Bronchial epithelial cell (primary cell): ENCODE measurements around the gene SLC25A47. TPM values are rescaled to one million over a fixed set of nuclear protein-coding genes. Genes with fewer than 3 reads are reported as not detected.
"Not testable (repeated sequence)": the region's sequence is repeated elsewhere in the genome, so short reads cannot be mapped to it uniquely, and the experiment has no call there.

Source experiments
- DNase-seq: peaks from one replicate; pipeline ENCODE4 v3.0.0-alpha.2; 2010; ENCODE audit warnings: low read depth
- FAIRE-seq: peaks from 2 replicates; lab custom pipeline; 2011; peaks lifted over from hg19 to GRCh38; lab: Jason Lieb, UNC
- H3K27me3 ChIP-seq: 2 replicates; pipeline ENCODE4 v1.5.1; 2011; ENCODE audit warnings: low read length; ENCODE audit not compliant: control insufficient read depth, insufficient read depth
- H3K36me3 ChIP-seq: 2 replicates; pipeline ENCODE4 v1.5.1; 2011; ENCODE audit warnings: low read length; ENCODE audit not compliant: control insufficient read depth, insufficient read depth
- H3K4me3 ChIP-seq: 2 replicates; pipeline ENCODE4 v1.5.1; 2011; ENCODE audit warnings: mild to moderate bottlenecking, low read depth, low read length, control low read depth
- CTCF ChIP-seq: IDR thresholded peaks from 2 replicates; pipeline ENCODE4 v1.5.1; 2011; ENCODE audit warnings: mild to moderate bottlenecking, moderate library complexity, low read length, control low read depth, inconsistent platforms; ENCODE audit not compliant: insufficient read depth, severe bottlenecking
- total RNA-seq: library from RNA; depleted of rRNA; stranded (reverse); fragments of >200 nt; gene quantifications from 2 replicates; pipeline ENCODE4 v1.2.1, GENCODE V29; 2014

SLC25A47 gene
- total RNA-seq, 1 donor from 2014 or later = not detected

GRCh38 chr14:100306998-100307765 lies 16.0 kb upstream of the SLC25A47 start:
- FAIRE-seq = no peak
- no peak for TF ChIP-seq CTCF
- Histone ChIP-seq H3K4me3 (peak overlapping the region; percentile 74), H3K27me3 (no peaks in the 10 kb centered on the region), H3K36me3 (no peaks in the 10 kb centered on the region)
- DNase-seq = no peak

DNA sequence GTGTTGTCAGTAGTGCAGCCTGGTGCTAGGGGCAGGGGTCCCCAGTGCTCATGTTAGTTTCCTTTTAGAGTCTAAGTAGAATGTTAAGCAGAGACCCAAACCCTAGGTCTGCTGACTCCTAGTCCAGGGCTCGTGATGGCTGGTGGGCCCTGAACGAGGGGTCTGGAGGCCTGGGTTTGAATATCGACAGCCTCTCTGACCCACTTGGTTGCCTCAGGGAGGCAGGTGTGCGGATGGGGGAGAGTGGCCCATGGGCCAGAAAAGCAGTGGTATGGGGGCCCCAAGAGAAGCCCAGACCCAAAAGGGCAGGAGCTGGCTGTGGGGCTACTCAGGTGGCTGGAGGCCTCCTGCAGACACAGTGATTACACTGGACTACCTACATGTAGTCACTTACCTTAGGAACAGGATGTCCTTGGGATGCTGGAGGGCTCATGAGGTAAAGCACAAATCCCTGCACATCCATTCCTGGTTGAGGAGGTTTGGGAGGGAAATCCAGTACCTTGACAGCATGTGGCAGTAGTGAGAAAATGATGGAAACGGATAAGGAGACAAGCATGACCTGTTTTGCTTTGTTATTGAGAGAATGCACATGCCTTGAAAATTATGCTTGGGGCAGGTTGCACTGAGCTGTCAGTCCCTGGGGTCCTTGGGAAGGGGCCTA lies 15.2 kb upstream of the SLC25A47 start:
- H3K36me3 ChIP-seq = no peaks in the 10 kb centered on the region
- FAIRE-seq = peak; percentile 81
- H3K4me3 ChIP-seq = no peak overlapping the region
- TF ChIP-seq CTCF = no peak
- no peak for DNase-seq
- H3K27me3 ChIP-seq = no peaks in the 10 kb centered on the region

GRCh38 chr14:100308427-100308792 lies 14.7 kb upstream of the SLC25A47 start:
- H3K27me3 ChIP-seq, H3K36me3 ChIP-seq, FAIRE-seq, H3K4me3 ChIP-seq, DNase-seq: not testable (repeated sequence)

GRCh38 chr14:100309028-100309737 lies 14.0 kb upstream of the SLC25A47 start:
- H3K27me3 ChIP-seq = no peaks in the 10 kb centered on the region
- DNase-seq (no peak), FAIRE-seq (no peak)
- no peak for TF ChIP-seq CTCF
- no peak overlapping the region for H3K4me3 ChIP-seq
- no peaks in the 10 kb centered on the region for H3K36me3 ChIP-seq

- not testable (repeated sequence) for FAIRE-seq, H3K27me3 ChIP-seq, DNase-seq, H3K4me3 ChIP-seq, H3K36me3 ChIP-seq
These were observed 10.8 kb upstream of the SLC25A47 start for GRCh38 chr14:100312110-100312876.

- no peaks in the 10 kb centered on the region for H3K27me3 ChIP-seq
- FAIRE-seq = no peak
- TF ChIP-seq CTCF = no peak
- no peaks in the 10 kb centered on the region for H3K36me3 ChIP-seq
- DNase-seq = no peak
- H3K4me3 ChIP-seq = no peak overlapping the region
These were observed 10.2 kb upstream of the SLC25A47 start for GRCh38 chr14:100312877-100313400.
